ENCODE results near the gene ZSWIM1. TPM values are rescaled to one million over a fixed set of nuclear protein-coding genes. Genes with fewer than 3 reads are reported as not detected.
A peak's percentile ranks its signal among the peaks of the same experiment; 100 is the strongest.

Gene ZSWIM1
- total and polyA plus RNA-seq, 2 of the 13 experiments (the other 11 are each of a cell fraction or from before 2014, with no cell fraction given) = 9.5 to 11.7 TPM

- TF ChIP-seq THRA (CRISPR knock-in tag; IDR thresholded peaks at IDR 0.05; ENCODE audit: borderline replicate concordance) = peak; percentile 51
- TF ChIP-seq ZNF576 (CRISPR knock-in tag; IDR thresholded peaks at IDR 0.05) = no peak
- TF ChIP-seq CBX5 (CRISPR knock-in tag; IDR thresholded peaks at IDR 0.05; ENCODE audit: borderline replicate concordance) = no peak; the same call in 1 of the 2 replicates
- no peak for TF ChIP-seq JARID2 (CRISPR knock-in tag; IDR thresholded peaks at IDR 0.05; ENCODE audit: insufficient replicate concordance)
- no peak for TF ChIP-seq DPF2 (CRISPR knock-in tag; IDR thresholded peaks at IDR 0.05; ENCODE audit: borderline replicate concordance, low read depth)
- TF ChIP-seq ARNT2 (CRISPR knock-in tag; IDR thresholded peaks at IDR 0.05; ENCODE audit: low read depth) = no peak; the same call in 1 of the 2 replicates
- no peak for TF ChIP-seq CBX2 (IDR thresholded peaks at IDR 0.05; ENCODE audit: low read depth, low read length)
- TF ChIP-seq CBX2 (CRISPR knock-in tag; IDR thresholded peaks at IDR 0.05; ENCODE audit: low read depth) = no peak
- peak; percentile 6; the same call in 1 of the 2 replicates for TF ChIP-seq ESRRA (CRISPR knock-in tag; IDR thresholded peaks at IDR 0.05; ENCODE audit: low read depth)
- no peak for TF ChIP-seq EZH2 (conservative IDR thresholded peaks at IDR 0.05; ENCODE audit: low read depth, low read length)
- TF ChIP-seq IRF2 (CRISPR knock-in tag; IDR thresholded peaks at IDR 0.05) = peak; percentile 37
- no peak for TF ChIP-seq HNRNPUL1 (IDR thresholded peaks at IDR 0.05; ENCODE audit: low read depth, low read length)
- no peak for TF ChIP-seq TCF12 (IDR thresholded peaks at IDR 0.05)
- no peak; the same call in 1 of the 2 replicates for TF ChIP-seq TCF12 (CRISPR knock-in tag; IDR thresholded peaks at IDR 0.05)
- no peak for TF ChIP-seq ARNT (IDR thresholded peaks at IDR 0.05)
- peak; percentile 45; the same call in 1 of the 2 replicates for TF ChIP-seq PITX1 (CRISPR knock-in tag; IDR thresholded peaks at IDR 0.05)
- TF ChIP-seq ZNF556 (CRISPR knock-in tag; IDR thresholded peaks at IDR 0.05; ENCODE audit: borderline replicate concordance) = peak; percentile 46; the same call in 1 of the 2 replicates
- TF ChIP-seq NCOA5 (CRISPR knock-in tag; IDR thresholded peaks at IDR 0.05) = peak; percentile 37; the same call in 1 of the 2 replicates
- TF ChIP-seq ZNF318 (CRISPR knock-in tag; IDR thresholded peaks at IDR 0.05) = no peak
- TF ChIP-seq ZFYVE20 (CRISPR knock-in tag; IDR thresholded peaks at IDR 0.05; ENCODE audit: borderline replicate concordance, low read depth) = no peak
- TF ChIP-seq NCOA1 (CRISPR knock-in tag; IDR thresholded peaks at IDR 0.05) = no peak
Observed at GRCh38 chr20:45857114-45857881, 23.7 kb upstream of the ZSWIM1 start, which contains the start of the genes ACOT8 and ZSWIM3 (continued).
